Mesenchymal stem cell (in vitro differentiated cells and primary cell): Measurements from ENCODE around the gene GPR137B.

ENCODE experiments used
- DNase-seq: peaks from one replicate; pipeline ENCODE4 v3.0.0-alpha.2; 2013
- H2AFZ ChIP-seq: one replicate; pipeline ENCODE4 v1.6.1; 2013; ENCODE audit warnings: low read depth, mild to moderate bottlenecking, control low read depth, inconsistent platforms, low read length, moderate library complexity
- H2AK5ac ChIP-seq: 2 replicates; pipeline ENCODE4 v1.6.1; 2013; ENCODE audit warnings: low read length, moderate library complexity, mild to moderate bottlenecking, inconsistent platforms; ENCODE audit not compliant: severe bottlenecking
- H2BK120ac ChIP-seq: one replicate; pipeline ENCODE4 v1.6.1; 2013; ENCODE audit warnings: low read depth, mild to moderate bottlenecking, inconsistent platforms, low read length, moderate library complexity
- H2BK12ac ChIP-seq, 2 experiments: one replicate each; pipeline ENCODE4 v1.6.1; 2013; ENCODE audit warnings: inconsistent platforms in 2 of 2, low read length in 2 of 2, mild to moderate bottlenecking in 2 of 2, moderate library complexity in 2 of 2, control low read depth in 1 of 2
- H2BK15ac ChIP-seq: one replicate; pipeline ENCODE4 v1.6.1; 2013; ENCODE audit warnings: mild to moderate bottlenecking, low read depth, inconsistent platforms; ENCODE audit not compliant: poor library complexity, severe bottlenecking
- H2BK5ac ChIP-seq: 2 replicates; pipeline ENCODE4 v1.6.1; 2013; ENCODE audit warnings: low read depth, mild to moderate bottlenecking, low read length, control low read depth, inconsistent platforms; ENCODE audit not compliant: poor library complexity, severe bottlenecking
- H3K14ac ChIP-seq, 2 experiments: one replicate each; pipeline ENCODE4 v1.6.1; 2013; ENCODE audit warnings: inconsistent platforms in 2 of 2, low read length in 2 of 2, control low read depth in 1 of 2, mild to moderate bottlenecking in 1 of 2, moderate library complexity in 1 of 2
- H3K18ac ChIP-seq, 2 experiments: one replicate each; pipeline ENCODE4 v1.6.1; 2013; ENCODE audit warnings: inconsistent platforms in 2 of 2, low read length in 2 of 2, control low read depth in 1 of 2, low read depth in 1 of 2, mild to moderate bottlenecking in 1 of 2
- H3K23ac ChIP-seq, 2 experiments: one replicate each; pipeline ENCODE4 v1.6.1; 2013; ENCODE audit warnings: inconsistent platforms in 2 of 2, low read length in 2 of 2, mild to moderate bottlenecking in 2 of 2, moderate library complexity in 2 of 2, control low read depth in 1 of 2
- H3K27ac ChIP-seq: 2 replicates; pipeline ENCODE4 v1.5.1; 2013; ENCODE audit warnings: mild to moderate bottlenecking, moderate library complexity, low read length, control low read depth, inconsistent platforms; ENCODE audit not compliant: poor library complexity, severe bottlenecking
- H3K27me3 ChIP-seq, 2 experiments: 2 replicates each; pipeline versions ENCODE4 v1.6.1 to v1.7.0; 2013; ENCODE audit warnings: low read length in 2 of 2, mild to moderate bottlenecking in 2 of 2, moderate library complexity in 2 of 2, control low read depth in 1 of 2, inconsistent platforms in 1 of 2; ENCODE audit not compliant: control insufficient read depth in 1 of 2, insufficient read depth in 1 of 2
- H3K36me3 ChIP-seq, 2 experiments: 2 replicates each; pipeline versions ENCODE4 v1.6.1 to v1.7.0; 2013; ENCODE audit warnings: low read length in 2 of 2, control low read depth in 1 of 2, inconsistent platforms in 1 of 2, low read depth in 1 of 2, mild to moderate bottlenecking in 1 of 2; ENCODE audit not compliant: insufficient read depth in 2 of 2, control insufficient read depth in 1 of 2
- H3K4ac ChIP-seq, 2 experiments: one replicate each; pipeline ENCODE4 v1.6.1; 2013; ENCODE audit warnings: inconsistent platforms in 2 of 2, low read length in 2 of 2, mild to moderate bottlenecking in 2 of 2, moderate library complexity in 2 of 2, control low read depth in 1 of 2, low read depth in 1 of 2
- H3K4me1 ChIP-seq: 2 replicates; pipeline ENCODE4 v1.6.1; 2013; ENCODE audit warnings: low read depth, low read length, control low read depth; ENCODE audit not compliant: control insufficient read depth, insufficient read depth
- H3K4me2 ChIP-seq: 2 replicates; pipeline ENCODE4 v1.6.1; 2013; ENCODE audit warnings: low read length, mild to moderate bottlenecking, inconsistent platforms; ENCODE audit not compliant: poor library complexity, severe bottlenecking
- H3K4me3 ChIP-seq, 2 experiments: 2 replicates each; pipeline versions ENCODE4 v1.5.1 to v1.7.0; 2013; ENCODE audit warnings: low read length in 2 of 2, mild to moderate bottlenecking in 2 of 2, control low read depth in 1 of 2, low read depth in 1 of 2; ENCODE audit not compliant: insufficient read depth in 1 of 2
- H3K79me1 ChIP-seq: replicated peaks from 2 replicates; pipeline ENCODE4 v1.6.1; 2013; ENCODE audit warnings: mild to moderate bottlenecking, control low read depth, low read length, inconsistent platforms; ENCODE audit not compliant: poor library complexity, severe bottlenecking
- H3K9ac ChIP-seq: 2 replicates; pipeline ENCODE4 v1.7.0; 2013; ENCODE audit warnings: mild to moderate bottlenecking, low read length, moderate library complexity
- H3K9me3 ChIP-seq: 2 replicates; pipeline ENCODE4 v1.7.0; 2013; ENCODE audit warnings: mild to moderate bottlenecking, low read length; ENCODE audit not compliant: control insufficient read depth
- H4K8ac ChIP-seq: one replicate; pipeline ENCODE4 v1.6.1; 2013; ENCODE audit warnings: inconsistent platforms, mild to moderate bottlenecking, low read length, moderate library complexity
- H4K91ac ChIP-seq: one replicate; pipeline ENCODE4 v1.6.1; 2013; ENCODE audit warnings: mild to moderate bottlenecking, low read length, inconsistent platforms
- WGBS: methylation state at CpG from one replicate; pipeline ENCODE4 v1.1.7; 2013; ENCODE audit warnings: mixed read lengths; 5-methylcytosine and 5-hydroxymethylcytosine counted together

GPR137B gene

GRCh38 chr1:236141447-236142252 lies 689 bp upstream of the GPR137B start:
- H3K79me1 ChIP-seq: peaks cover 14% of the 10 kb centered on the region
- H3K36me3 ChIP-seq: peaks cover 0 to 5% of the 10 kb centered on the region in 2 experiments
- peaks cover 17% of the 10 kb centered on the region for H3K4me1 ChIP-seq
- peak overlapping the region; percentile 50 for H2BK15ac ChIP-seq
- H3K9ac ChIP-seq: peak overlapping the region; percentile 62
- H2AFZ ChIP-seq: peak overlapping the region; percentile 54
- H3K18ac ChIP-seq: peak overlapping the region in 1 of 2 experiments; percentile 59
- H4K91ac ChIP-seq: no peak overlapping the region
- no peak overlapping the region for H3K4ac ChIP-seq
- DNase-seq: peak; percentile 74
- H2BK12ac ChIP-seq: peak overlapping the region in 1 of 2 experiments; percentile 10
- no peak overlapping the region for H2AK5ac ChIP-seq
- no peak overlapping the region for H3K23ac ChIP-seq
- peak overlapping the region; percentile 96 for H3K4me2 ChIP-seq
- H2BK5ac ChIP-seq: no peak overlapping the region
- peak overlapping the region; percentile 5 for H3K27ac ChIP-seq
- H3K4me3 ChIP-seq: peak overlapping the region; percentile 63 to 78
- no peak overlapping the region for H3K14ac ChIP-seq
- no peaks in the 10 kb centered on the region for H3K9me3 ChIP-seq
- 2% methylated on average over 45 of the region's 67 CpGs for whole genome bisulfite sequencing
- H4K8ac ChIP-seq: no peak overlapping the region
- peak overlapping the region; percentile 66 for H2BK120ac ChIP-seq
- H3K27me3 ChIP-seq: peaks cover 23 to 37% of the 10 kb centered on the region in 2 experiments

GRCh38 chr1:236143104-236143948 lies 987 bp downstream of the GPR137B start:
- peak overlapping the region; percentile 69 for H3K4me2 ChIP-seq
- peaks cover 20 to 28% of the 10 kb centered on the region in 2 experiments for H3K27me3 ChIP-seq
- H3K36me3 ChIP-seq: peaks cover under 1 to 8% of the 10 kb centered on the region in 2 experiments
- peak overlapping the region; percentile 10 for H4K8ac ChIP-seq
- 17% methylated on average over 39 of the region's 39 CpGs for WGBS
- peak overlapping the region; percentile 72 to 91 for H3K4me3 ChIP-seq
- no peak overlapping the region for H2AK5ac ChIP-seq
- no peak overlapping the region for H2BK120ac ChIP-seq
- peak overlapping the region in 1 of 2 experiments; percentile 23 for H3K18ac ChIP-seq
- peaks cover 23% of the 10 kb centered on the region for H3K79me1 ChIP-seq
- H3K14ac ChIP-seq: no peak overlapping the region
- H3K9ac ChIP-seq: peak overlapping the region; percentile 87
- no peak overlapping the region for H2BK12ac ChIP-seq
- H3K4me1 ChIP-seq: peaks cover 26% of the 10 kb centered on the region
- no peak overlapping the region for H2BK15ac ChIP-seq
- no peak overlapping the region for H3K4ac ChIP-seq
- no peak overlapping the region for H2BK5ac ChIP-seq
- DNase-seq: peak; percentile 79
- H2AFZ ChIP-seq: peak overlapping the region; percentile 2
- no peak overlapping the region for H4K91ac ChIP-seq
- peak overlapping the region; percentile 2 for H3K27ac ChIP-seq
- no peaks in the 10 kb centered on the region for H3K9me3 ChIP-seq
- peak overlapping the region in 1 of 2 experiments; percentile 16 for H3K23ac ChIP-seq

- H2BK120ac ChIP-seq: no peak overlapping the region
- H3K4me1 ChIP-seq: peaks cover 30% of the 10 kb centered on the region
- no peak for DNase-seq
- no peak overlapping the region for H4K91ac ChIP-seq
- no peak overlapping the region for H3K27ac ChIP-seq
- H3K14ac ChIP-seq: no peak overlapping the region
- no peak overlapping the region for H3K18ac ChIP-seq
- peak overlapping the region; percentile 69 for H3K4me2 ChIP-seq
- no peak overlapping the region for H4K8ac ChIP-seq
- no peak overlapping the region for H2AK5ac ChIP-seq
- H2BK5ac ChIP-seq: no peak overlapping the region
- peak overlapping the region; percentile 87 for H3K9ac ChIP-seq
- no peaks in the 10 kb centered on the region for H3K9me3 ChIP-seq
- peaks cover 13 to 21% of the 10 kb centered on the region in 2 experiments for H3K27me3 ChIP-seq
- no peak overlapping the region for H3K4ac ChIP-seq
- H3K4me3 ChIP-seq: peak overlapping the region in 1 of 2 experiments; percentile 91
- no peak overlapping the region for H3K23ac ChIP-seq
- peaks cover 2 to 13% of the 10 kb centered on the region in 2 experiments for H3K36me3 ChIP-seq
- H3K79me1 ChIP-seq: peaks cover 29% of the 10 kb centered on the region
- no peak overlapping the region for H2BK15ac ChIP-seq
- no peak overlapping the region for H2AFZ ChIP-seq
- no peak overlapping the region for H2BK12ac ChIP-seq
- 92% methylated on average over 10 of the region's 14 CpGs for WGBS
Measured at GRCh38 chr1:236144033-236144432, 1.7 kb downstream of the GPR137B start.
